GM12878 (cell line): Measurements from ENCODE around the gene AWAT1. TPM values are rescaled to one million over a fixed set of nuclear protein-coding genes. Genes with fewer than 3 reads are reported as not detected.
A peak's percentile ranks its signal among the peaks of the same experiment; 100 is the strongest.

Source experiments
- ATAC-seq: fragments of 200-7000 bp; cut with Tn5 transposase; 3 replicates; pipeline ENCODE4 v1.9.1; 2020; ENCODE audit warnings: mild to moderate bottlenecking, moderate library complexity
- BruUV-seq: library from RNA; stranded (reverse); fragments of 400-500 nt; replicated peaks from 2 replicates; lab custom pipeline; 2021; lab: Mats Ljungman, UMichigan
- CTCF ChIA-PET: fragments of 300-600 bp; sonication (Branson Sonifier 250); formaldehyde crosslinking; extraction: SDS; loops from one replicate; lab custom pipeline; 2021; ENCODE audit warnings: inconsistent platforms; lab: Yijun Ruan, JAX
- POLR2A ChIA-PET: fragments of 350-600 bp; formaldehyde crosslinking; extraction: SDS; loops from one replicate; lab custom pipeline; 2021; ENCODE audit warnings: inconsistent platforms; lab: Charles Lee
- RAD21 ChIA-PET: fragments of 300-600 bp; sonication (Branson Sonifier 250); formaldehyde crosslinking; loops from one replicate; lab custom pipeline; 2023; ENCODE audit warnings: antibody characterized with exemption; ENCODE audit not compliant: unreplicated experiment; lab: Charles Lee
- SMC1A ChIA-PET: fragments of 300-600 bp; sonication (Branson Sonifier 250); formaldehyde crosslinking; loops from one replicate; lab custom pipeline; 2023; ENCODE audit not compliant: unreplicated experiment, uncharacterized antibody; lab: Charles Lee
- DNase-seq: peaks from one replicate; pipeline ENCODE4 v3.0.0-alpha.2; 2011; ENCODE audit warnings: low read depth, low spot score
- FAIRE-seq: peaks from 3 replicates; lab custom pipeline; 2011; peaks lifted over from hg19 to GRCh38; lab: Jason Lieb, UNC
- H2AFZ ChIP-seq: 2 replicates; pipeline ENCODE4 v1.6.0; 2011; ENCODE audit warnings: low read depth, low read length, control low read depth; ENCODE audit not compliant: control insufficient read depth
- H3K27ac ChIP-seq: 2 replicates; pipeline ENCODE4 v1.5.1; 2011; ENCODE audit warnings: control low read depth; ENCODE audit not compliant: control insufficient read depth, insufficient read depth
- H3K27me3 ChIP-seq, 2 experiments: replicated peaks in 1 of 2; 2 replicates each; pipeline versions ENCODE4 v1.6.0 to v1.6.1; 2011; ENCODE audit warnings: low read length in 1 of 2; ENCODE audit not compliant: control insufficient read depth in 2 of 2, insufficient read depth in 2 of 2
- H3K36me3 ChIP-seq, 2 experiments: 2 replicates each; pipeline ENCODE4 v1.5.1; 2011; ENCODE audit warnings: low read length in 1 of 2; ENCODE audit not compliant: control insufficient read depth in 2 of 2, insufficient read depth in 2 of 2
- H3K4me1 ChIP-seq: 2 replicates; pipeline ENCODE4 v1.6.1; 2011; ENCODE audit warnings: mild to moderate bottlenecking, low read length, moderate library complexity, mixed read lengths; ENCODE audit not compliant: control insufficient read depth, insufficient read depth
- H3K4me2 ChIP-seq: 2 replicates; pipeline ENCODE4 v1.6.0; 2011; ENCODE audit warnings: control low read depth; ENCODE audit not compliant: control insufficient read depth, insufficient read depth
- H3K4me3 ChIP-seq: fragments of 200-600 bp; sonication (generic); 2 replicates; pipeline ENCODE4 v1.5.1; 2016
- H3K79me2 ChIP-seq: 2 replicates; pipeline ENCODE4 v1.6.0; 2011; ENCODE audit warnings: low read length; ENCODE audit not compliant: control insufficient read depth, insufficient read depth
- H3K9ac ChIP-seq: 2 replicates; pipeline ENCODE4 v1.8.0; 2011; ENCODE audit warnings: low read length, control low read depth, mixed read lengths; ENCODE audit not compliant: control insufficient read depth, insufficient read depth
- H3K9me3 ChIP-seq: replicated peaks from 3 replicates; pipeline ENCODE4 v1.5.1; 2011; ENCODE audit warnings: mild to moderate bottlenecking, low read length; ENCODE audit not compliant: control insufficient read depth, insufficient read depth
- H4K20me1 ChIP-seq: 2 replicates; pipeline ENCODE4 v1.6.0; 2011; ENCODE audit not compliant: control insufficient read depth, insufficient read depth
- BACH1 ChIP-seq: fragments of 450-650 bp; IDR thresholded peaks from 2 replicates; pipeline ENCODE4 v1.6.1; 2017; ENCODE audit warnings: mild to moderate bottlenecking, borderline replicate concordance
- STAT3 ChIP-seq: IDR thresholded peaks from 2 replicates; pipeline ENCODE4 v1.6.1; 2011; ENCODE audit warnings: low read depth, low read length, improper control_type of control experiment
- WGBS: methylation state at CpG from one replicate; pipeline ENCODE4 v1.1.6; 2016; ENCODE audit warnings: low lambda C conversion rate; ENCODE audit not compliant: insufficient replicate concordance, insufficient coverage; ENCODE audit errors: missing lambda C conversion rate; 5-methylcytosine and 5-hydroxymethylcytosine counted together
- in situ Hi-C: fragments of 300-500 bp; cut with MboI; formaldehyde crosslinking; loops from 9 replicates; pipeline ENCODE4 v1.14.3; 2018; ENCODE audit warnings: mixed read lengths
- intact Hi-C: fragments of 100-400 bp; cut with micrococcal nuclease; formaldehyde crosslinking; loops from one replicate; pipeline ENCODE4 v1.14.2; 2022; ENCODE audit not compliant: unreplicated experiment
- polyA plus RNA-seq, 11 experiments: library from polyadenylated mRNA; depleted of rRNA in 4 of 11; unstranded in 6 of 11; stranded (reverse) in 5 of 11; fragments of >200 nt; fragmentation: Nextera tagmentation in 4 of 11; fragmentation: Illumina TruSeq in 1 of 11; extraction: Ambion mirVana in 4 of 11; extraction: Trizol in 1 of 11; gene quantifications; 1 replicate in 1 of 11; 2 replicates in 10 of 11; pipeline versions ENCODE4 v1.2.1 to v1.2.3, GENCODE V29; 2011 to 2016; ENCODE audit warnings: inconsistent platforms in 2 of 11, missing spikeins in 2 of 11, low read depth in 1 of 11
- small RNA-seq: library from RNA; depleted of rRNA; stranded (forward); fragments of <200 nt; gene quantifications from one replicate; pipeline ENCODE3, GENCODE V24; 2014
- total RNA-seq, 4 experiments: library from RNA; depleted of rRNA in 3 of 4; stranded (reverse); fragments of >200 nt in 3 of 4; fragmentation: Illumina TruSeq in 1 of 4; extraction: Trizol in 1 of 4; gene quantifications; 2 replicates each; pipeline versions ENCODE4 v1.2.1 to v1.2.3, GENCODE V29; 2013 to 2021

The AWAT1 gene
- total and polyA plus RNA-seq, 10 of the 15 experiments (the other 5 are each of a cell fraction or from before 2014, with no cell fraction given), result not detected

DNA sequence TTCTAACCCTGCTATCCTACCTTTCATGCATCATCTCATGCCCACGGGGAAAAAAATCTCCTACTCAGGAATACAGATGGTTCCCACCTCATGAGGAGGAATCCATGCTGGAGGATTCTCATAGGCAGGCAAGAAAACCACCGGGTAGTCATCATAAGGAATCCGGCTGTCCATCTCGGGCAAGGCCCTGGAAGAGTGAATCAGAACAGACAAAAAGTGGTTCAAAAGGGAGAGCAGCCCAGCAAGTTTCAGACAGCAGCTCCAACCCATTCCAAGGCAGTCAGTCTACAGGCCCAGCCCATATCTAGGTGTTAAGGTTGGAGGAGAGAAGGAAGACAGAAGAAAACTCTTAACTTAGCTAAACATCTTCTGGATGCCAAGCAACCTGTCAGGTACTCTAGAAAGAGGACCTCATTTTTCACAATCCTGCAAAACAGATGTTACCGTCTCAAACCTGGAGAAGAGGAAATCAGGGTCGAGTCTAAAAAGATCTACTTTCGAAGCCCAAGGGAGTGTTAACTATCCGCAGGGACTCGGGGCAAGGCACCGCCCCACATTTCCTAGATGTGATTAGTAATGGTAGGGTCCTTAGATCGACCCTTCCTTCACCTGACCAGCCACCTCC lies 54.8 kb downstream of the AWAT1 start:
- POLR2A ChIA-PET, result interaction anchor here (1.0 kb wide), 1 partner anchor 156 kb away, joined by 6 read pairs; the partner anchor contains the start of gene IGBP1
- Histone ChIP-seq H2AFZ (peak overlapping the region; percentile 54), H3K4me1 (no peaks in the 10 kb centered on the region), H3K27ac (peak overlapping the region; percentile 64), H3K4me2 (peak overlapping the region; percentile 40), H3K27me3 (no peaks in the 10 kb centered on the region), H3K79me2 (peaks cover 9% of the 10 kb centered on the region), H3K4me3 (peak overlapping the region; percentile 69), H4K20me1 (no peaks in the 10 kb centered on the region), H3K9me3 (no peaks in the 10 kb centered on the region)
- in situ Hi-C loops, result no loop called here
- RAD21 ChIA-PET, result interaction anchor here (1.4 kb wide), 1 partner anchor 156 kb away, joined by 7 read pairs; the partner anchor contains the start of gene IGBP1
- no peak for ATAC-seq
- DNase-seq, result no peak
- no peak for TF ChIP-seq STAT3
- TF ChIP-seq BACH1, result 0 out of 2 replicates have a peak, but pooled peaks have one; percentile 14
- TF ChIP-seq, all 136 proteins: peak for 1
- TSS peak; percentile 86 for BruUV-seq
- ChIA-PET SMC1A (interaction anchor here (0.9 to 1.4 kb wide), 4 partner anchors 15 to 157 kb away, joined by 3 to 4 read pairs (median 3); partner anchors contain the start of gene IGBP1), CTCF (interaction anchor here (0.5 to 1.1 kb wide), 4 partner anchors 33 to 156 kb away, joined by 3 to 8 read pairs (median 4); partner anchors contain the start of gene IGBP1)
- peak overlapping the region; percentile 72 for H3K9ac ChIP-seq
- H3K36me3 ChIP-seq, result no peaks in the 10 kb centered on the region
- no peak for FAIRE-seq
- 36% methylated on average over 11 of the region's 11 CpGs for WGBS
- intact Hi-C loops, result no loop called here

Small RNAs within 50 kb of the gene (small RNA-seq; reads per million reads assigned to genes)
- 0.35 reads per million for gene RNA5SP507

Other genes starting within 250 kb of the AWAT1 start
Only the 7 nearest of the 11 such genes appear.
- 52.4 and 58.4 TPM in 2 replicates for gene IGBP1, start 101.2 kb upstream of the AWAT1 start, total RNA-seq (2014; rRNA removed)
- gene IGBP1, start 101.2 kb upstream of the AWAT1 start, total RNA-seq (2014; rRNA removed; fragmentation: Illumina TruSeq; extraction: Trizol), result 59.1 and 62.0 TPM in 2 replicates
- 54.9 and 55.2 TPM in 2 replicates for gene IGBP1, start 101.2 kb upstream of the AWAT1 start, total RNA-seq (2021)
- 120 and 140 TPM in 2 replicates for gene IGBP1, start 101.2 kb upstream of the AWAT1 start, polyA plus RNA-seq (2011; rRNA removed)
- 76.5 and 100 TPM in 2 replicates for gene IGBP1, start 101.2 kb upstream of the AWAT1 start, polyA plus RNA-seq (2014; fragmentation: Illumina TruSeq; extraction: Trizol)
- 10 to 100 TPM; 75.8 to 99.3 TPM for gene IGBP1, start 101.2 kb upstream of the AWAT1 start, polyA plus RNA-seq (2014; fragmentation: Nextera tagmentation; extraction: Ambion mirVana)
- 49.6 and 55.3 TPM in 2 replicates for gene IGBP1, start 101.2 kb upstream of the AWAT1 start, polyA plus RNA-seq (2014; rRNA removed)
- gene IGBP1, start 101.2 kb upstream of the AWAT1 start, polyA plus RNA-seq (2016; fragmentation: Nextera tagmentation; extraction: Ambion mirVana), result 10 to 100 TPM; 29.7 to 31.9 TPM
- gene DGAT2L6, start 57.2 kb upstream of the AWAT1 start, total RNA-seq (2014; rRNA removed), result 0.34 and 0.49 TPM in 2 replicates
- 0.23 and 0.31 TPM in 2 replicates for gene DGAT2L6, start 57.2 kb upstream of the AWAT1 start, total RNA-seq (2014; rRNA removed; fragmentation: Illumina TruSeq; extraction: Trizol)
- gene DGAT2L6, start 57.2 kb upstream of the AWAT1 start, total RNA-seq (2021), result 0.16 TPM in 1 of 2 replicates, not detected in the other
- 0.58 and 1.2 TPM in 2 replicates for gene DGAT2L6, start 57.2 kb upstream of the AWAT1 start, polyA plus RNA-seq (2011; rRNA removed)
- 0.43 and 0.68 TPM in 2 replicates for gene DGAT2L6, start 57.2 kb upstream of the AWAT1 start, polyA plus RNA-seq (2014; fragmentation: Illumina TruSeq; extraction: Trizol)
- gene DGAT2L6, start 57.2 kb upstream of the AWAT1 start, polyA plus RNA-seq (2014; fragmentation: Nextera tagmentation; extraction: Ambion mirVana), result under 1 TPM; 0.11 to 0.23 TPM
- gene DGAT2L6, start 57.2 kb upstream of the AWAT1 start, polyA plus RNA-seq (2014; rRNA removed), result 0.08 and 0.43 TPM in 2 replicates
- gene DGAT2L6, start 57.2 kb upstream of the AWAT1 start, polyA plus RNA-seq (2016; fragmentation: Nextera tagmentation; extraction: Ambion mirVana), result not detected
- gene P2RY4, start 25.5 kb downstream of the AWAT1 start, total RNA-seq (2014; rRNA removed), result not detected in 2 replicates
- not detected in 2 replicates for gene P2RY4, start 25.5 kb downstream of the AWAT1 start, total RNA-seq (2014; rRNA removed; fragmentation: Illumina TruSeq; extraction: Trizol)
- 0.13 TPM in 1 of 2 replicates, not detected in the other for gene P2RY4, start 25.5 kb downstream of the AWAT1 start, total RNA-seq (2021)
- gene P2RY4, start 25.5 kb downstream of the AWAT1 start, polyA plus RNA-seq (2011; rRNA removed), result 0.07 TPM in 1 of 2 replicates, not detected in the other
- not detected in 2 replicates for gene P2RY4, start 25.5 kb downstream of the AWAT1 start, polyA plus RNA-seq (2014; fragmentation: Illumina TruSeq; extraction: Trizol)
- gene P2RY4, start 25.5 kb downstream of the AWAT1 start, polyA plus RNA-seq (2014; fragmentation: Nextera tagmentation; extraction: Ambion mirVana), result not detected
- gene P2RY4, start 25.5 kb downstream of the AWAT1 start, polyA plus RNA-seq (2014; rRNA removed), result 0.33 and 0.44 TPM in 2 replicates
- not detected for gene P2RY4, start 25.5 kb downstream of the AWAT1 start, polyA plus RNA-seq (2016; fragmentation: Nextera tagmentation; extraction: Ambion mirVana)
- not detected in 2 replicates for gene ARR3, start 33.7 kb downstream of the AWAT1 start, total RNA-seq (2014; rRNA removed)
- not detected in 2 replicates for gene ARR3, start 33.7 kb downstream of the AWAT1 start, total RNA-seq (2014; rRNA removed; fragmentation: Illumina TruSeq; extraction: Trizol)
- not detected in 2 replicates for gene ARR3, start 33.7 kb downstream of the AWAT1 start, total RNA-seq (2021)
- not detected in 2 replicates for gene ARR3, start 33.7 kb downstream of the AWAT1 start, polyA plus RNA-seq (2011; rRNA removed)
- gene ARR3, start 33.7 kb downstream of the AWAT1 start, polyA plus RNA-seq (2014; fragmentation: Illumina TruSeq; extraction: Trizol), result not detected in 2 replicates
- not detected for gene ARR3, start 33.7 kb downstream of the AWAT1 start, polyA plus RNA-seq (2014; fragmentation: Nextera tagmentation; extraction: Ambion mirVana)
- gene ARR3, start 33.7 kb downstream of the AWAT1 start, polyA plus RNA-seq (2014; rRNA removed), result not detected in 2 replicates
- not detected for gene ARR3, start 33.7 kb downstream of the AWAT1 start, polyA plus RNA-seq (2016; fragmentation: Nextera tagmentation; extraction: Ambion mirVana)
- not detected in 2 replicates for gene RAB41, start 47.5 kb downstream of the AWAT1 start, total RNA-seq (2014; rRNA removed)
- gene RAB41, start 47.5 kb downstream of the AWAT1 start, total RNA-seq (2014; rRNA removed; fragmentation: Illumina TruSeq; extraction: Trizol), result not detected in 2 replicates
- not detected in 2 replicates for gene RAB41, start 47.5 kb downstream of the AWAT1 start, total RNA-seq (2021)
- gene RAB41, start 47.5 kb downstream of the AWAT1 start, polyA plus RNA-seq (2011; rRNA removed), result not detected in 2 replicates
- gene RAB41, start 47.5 kb downstream of the AWAT1 start, polyA plus RNA-seq (2014; fragmentation: Illumina TruSeq; extraction: Trizol), result not detected in 2 replicates
- under 1 TPM in 1 of 2 experiments, not detected in 1; 0.05 TPM for gene RAB41, start 47.5 kb downstream of the AWAT1 start, polyA plus RNA-seq (2014; fragmentation: Nextera tagmentation; extraction: Ambion mirVana)
- gene RAB41, start 47.5 kb downstream of the AWAT1 start, polyA plus RNA-seq (2014; rRNA removed), result not detected in 2 replicates
- gene RAB41, start 47.5 kb downstream of the AWAT1 start, polyA plus RNA-seq (2016; fragmentation: Nextera tagmentation; extraction: Ambion mirVana), result under 1 TPM in 1 of 2 experiments, not detected in 1; 0.31 TPM
- 31.7 and 32.4 TPM in 2 replicates for gene PDZD11, start 55.3 kb downstream of the AWAT1 start, total RNA-seq (2014; rRNA removed)
- 27.4 and 28.4 TPM in 2 replicates for gene PDZD11, start 55.3 kb downstream of the AWAT1 start, total RNA-seq (2014; rRNA removed; fragmentation: Illumina TruSeq; extraction: Trizol)
- gene PDZD11, start 55.3 kb downstream of the AWAT1 start, total RNA-seq (2021), result 26.1 and 29.4 TPM in 2 replicates
- 57.6 and 73.4 TPM in 2 replicates for gene PDZD11, start 55.3 kb downstream of the AWAT1 start, polyA plus RNA-seq (2011; rRNA removed)
- gene PDZD11, start 55.3 kb downstream of the AWAT1 start, polyA plus RNA-seq (2014; fragmentation: Illumina TruSeq; extraction: Trizol), result 53.5 and 76.0 TPM in 2 replicates
- gene PDZD11, start 55.3 kb downstream of the AWAT1 start, polyA plus RNA-seq (2014; fragmentation: Nextera tagmentation; extraction: Ambion mirVana), result 100 to 1,000 TPM in 1 of 2 experiments, 10 to 100 TPM in 1; 76.0 to 123 TPM
- gene PDZD11, start 55.3 kb downstream of the AWAT1 start, polyA plus RNA-seq (2014; rRNA removed), result 39.7 and 47.1 TPM in 2 replicates
- gene PDZD11, start 55.3 kb downstream of the AWAT1 start, polyA plus RNA-seq (2016; fragmentation: Nextera tagmentation; extraction: Ambion mirVana), result 10 to 100 TPM; 56.5 to 59.1 TPM
- gene KIF4A, start 55.4 kb downstream of the AWAT1 start, total RNA-seq (2014; rRNA removed), result 16.2 and 16.8 TPM in 2 replicates
- 20.7 and 22.1 TPM in 2 replicates for gene KIF4A, start 55.4 kb downstream of the AWAT1 start, total RNA-seq (2014; rRNA removed; fragmentation: Illumina TruSeq; extraction: Trizol)
- gene KIF4A, start 55.4 kb downstream of the AWAT1 start, total RNA-seq (2021), result 22.3 and 22.9 TPM in 2 replicates
- gene KIF4A, start 55.4 kb downstream of the AWAT1 start, polyA plus RNA-seq (2011; rRNA removed), result 28.8 and 36.2 TPM in 2 replicates
- gene KIF4A, start 55.4 kb downstream of the AWAT1 start, polyA plus RNA-seq (2014; fragmentation: Illumina TruSeq; extraction: Trizol), result 23.0 and 24.0 TPM in 2 replicates
- 10 to 100 TPM; 10.8 to 11.5 TPM for gene KIF4A, start 55.4 kb downstream of the AWAT1 start, polyA plus RNA-seq (2014; fragmentation: Nextera tagmentation; extraction: Ambion mirVana)
- 14.7 and 15.4 TPM in 2 replicates for gene KIF4A, start 55.4 kb downstream of the AWAT1 start, polyA plus RNA-seq (2014; rRNA removed)
- 10 to 100 TPM; 25.0 to 26.4 TPM for gene KIF4A, start 55.4 kb downstream of the AWAT1 start, polyA plus RNA-seq (2016; fragmentation: Nextera tagmentation; extraction: Ambion mirVana)